Breast epithelium (tissue), 3 donors: Measurements from ENCODE around the gene SEC63.

Experiments used
- CTCF ChIP-seq, 3 donors: fragments of 450-650 bp; IDR thresholded peaks; one replicate each; pipeline ENCODE4 v1.5.1; 2016 to 2017; ENCODE audit warnings: antibody characterized with exemption in 3 of 3, mild to moderate bottlenecking in 3 of 3, moderate library complexity in 3 of 3
- POLR2AphosphoS5 ChIP-seq, 3 donors: sonication (generic); formaldehyde crosslinking; IDR thresholded peaks; one replicate each; pipeline ENCODE4 v1.6.1; 2017; ENCODE audit warnings: antibody characterized with exemption in 3 of 3

DNA sequence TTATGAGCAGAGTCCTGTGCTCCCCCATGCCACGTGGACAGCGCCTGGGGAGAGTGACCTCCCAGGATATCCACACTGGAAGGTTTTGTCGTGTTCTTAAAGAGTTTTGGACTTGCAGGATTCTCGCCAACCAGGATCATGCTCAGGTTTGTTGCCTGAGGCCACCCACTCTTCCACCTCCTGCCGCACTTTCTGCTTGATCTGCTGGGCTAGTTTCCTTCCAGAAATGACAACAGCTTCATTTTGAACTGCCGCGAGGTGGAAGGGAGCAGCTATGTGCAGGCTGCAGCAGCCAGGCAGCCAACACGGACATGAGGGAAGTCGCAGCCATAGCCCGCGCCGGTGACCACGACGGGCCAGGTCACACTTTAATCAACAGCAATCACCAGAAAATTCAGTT lies 27.7 kb upstream of the SEC63 start:
- no peak for TF ChIP-seq POLR2AphosphoS5 (IDR thresholded peaks at IDR 0.05)
- no peak for TF ChIP-seq CTCF (IDR thresholded peaks at IDR 0.05)
